ENCODE measurements around the gene VSTM2A.

DNA sequence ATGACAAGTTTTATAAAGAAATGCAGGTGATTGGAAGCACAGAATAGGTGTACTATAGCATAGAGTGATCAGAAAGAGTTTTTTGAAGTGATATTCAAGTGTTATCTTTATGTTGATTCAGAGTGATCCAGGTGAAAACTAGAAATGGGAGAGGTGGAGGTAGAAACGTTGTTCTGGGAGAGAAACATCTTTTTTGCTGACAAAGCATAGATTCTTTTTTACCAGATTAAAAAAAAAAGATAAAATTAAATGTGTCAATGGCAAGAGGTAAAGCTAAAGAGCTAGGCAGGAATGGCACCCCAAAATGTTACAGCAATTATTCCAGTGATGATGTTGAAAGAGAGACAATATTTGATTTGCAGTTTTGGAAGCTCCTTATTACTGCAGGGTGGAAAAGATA is 12.6 kb upstream of the VSTM2A start:
- TF ChIP-seq, protein P1, sequence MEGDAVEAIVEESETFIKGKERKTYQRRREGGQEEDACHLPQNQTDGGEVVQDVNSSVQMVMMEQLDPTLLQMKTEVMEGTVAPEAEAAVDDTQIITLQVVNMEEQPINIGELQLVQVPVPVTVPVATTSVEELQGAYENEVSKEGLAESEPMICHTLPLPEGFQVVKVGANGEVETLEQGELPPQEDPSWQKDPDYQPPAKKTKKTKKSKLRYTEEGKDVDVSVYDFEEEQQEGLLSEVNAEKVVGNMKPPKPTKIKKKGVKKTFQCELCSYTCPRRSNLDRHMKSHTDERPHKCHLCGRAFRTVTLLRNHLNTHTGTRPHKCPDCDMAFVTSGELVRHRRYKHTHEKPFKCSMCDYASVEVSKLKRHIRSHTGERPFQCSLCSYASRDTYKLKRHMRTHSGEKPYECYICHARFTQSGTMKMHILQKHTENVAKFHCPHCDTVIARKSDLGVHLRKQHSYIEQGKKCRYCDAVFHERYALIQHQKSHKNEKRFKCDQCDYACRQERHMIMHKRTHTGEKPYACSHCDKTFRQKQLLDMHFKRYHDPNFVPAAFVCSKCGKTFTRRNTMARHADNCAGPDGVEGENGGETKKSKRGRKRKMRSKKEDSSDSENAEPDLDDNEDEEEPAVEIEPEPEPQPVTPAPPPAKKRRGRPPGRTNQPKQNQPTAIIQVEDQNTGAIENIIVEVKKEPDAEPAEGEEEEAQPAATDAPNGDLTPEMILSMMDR (conservative IDR thresholded peaks at IDR 0.05; ENCODE audit: low read depth, low read length) = no peak
- TF ChIP-seq EZH2phosphoT487 (IDR thresholded peaks at IDR 0.05; ENCODE audit: borderline replicate concordance, low read length) = no peak
- no peak for TF ChIP-seq EZH2 (IDR thresholded peaks at IDR 0.05; ENCODE audit: low read length, unreplicated experiment)
